ENCODE measurements around the gene INAVA.

GRCh38 chr1:200889571-200889970, 5.1 kb upstream of the INAVA start:
- TF ChIP-seq CTCF (IDR thresholded peaks at IDR 0.05) (no peak), EP300 (IDR thresholded peaks at IDR 0.05) (no peak), POLR2AphosphoS5 (IDR thresholded peaks at IDR 0.05) (no peak)

Data from upper lobe of left lung (tissue), 4 donors.